Femur (tissue), 1 donor: ENCODE results near the gene P4HA2.

Experiments
- DNase-seq: peaks from one replicate; pipeline ENCODE4 v3.0.0-alpha.2; 2017

P4HA2 gene

GRCh38 chr5:132221781-132222648, 5.6 kb downstream of the P4HA2 start:
- peak; percentile 94 for DNase-seq

- no peak for DNase-seq
Observed at GRCh38 chr5:132220491-132220890, 7.2 kb downstream of the P4HA2 start.

- DNase-seq = no peak
Observed at GRCh38 chr5:132219981-132220380, 7.7 kb downstream of the P4HA2 start.

- no peak for DNase-seq
Observed at GRCh38 chr5:132219289-132219970, 8.2 kb downstream of the P4HA2 start.

- DNase-seq = no peak
Observed at GRCh38 chr5:132218321-132218720, 9.3 kb downstream of the P4HA2 start.

GRCh38 chr5:132215329-132215728, 12.3 kb downstream of the P4HA2 start:
- DNase-seq = peak; percentile 94

GRCh38 chr5:132214491-132214890, 13.2 kb downstream of the P4HA2 start:
- DNase-seq = no peak

- no peak for DNase-seq
Observed at GRCh38 chr5:132213666-132214065, 14.0 kb downstream of the P4HA2 start.

GRCh38 chr5:132211787-132212186, 15.9 kb downstream of the P4HA2 start:
- DNase-seq = peak; percentile 59

GRCh38 chr5:132210944-132211343, 16.7 kb downstream of the P4HA2 start:
- no peak for DNase-seq

- peak; percentile 16 for DNase-seq
Observed at GRCh38 chr5:132209901-132210545, 17.6 kb downstream of the P4HA2 start.

- DNase-seq = peak; percentile 37
Observed at GRCh38 chr5:132209131-132209530, 18.5 kb downstream of the P4HA2 start.

- DNase-seq = peak; percentile 17
Observed at GRCh38 chr5:132207778-132208177, 19.9 kb downstream of the P4HA2 start.

GRCh38 chr5:132206782-132207181, 20.9 kb downstream of the P4HA2 start:
- no peak for DNase-seq

GRCh38 chr5:132205385-132206125, 22.1 kb downstream of the P4HA2 start:
- DNase-seq = peak; percentile 83

GRCh38 chr5:132204371-132205135, 23.1 kb downstream of the P4HA2 start:
- DNase-seq = peak; percentile 13

- DNase-seq = peak; percentile 6
Observed at GRCh38 chr5:132203916-132204315, 23.7 kb downstream of the P4HA2 start.

- DNase-seq = peak; percentile 7
Observed at GRCh38 chr5:132203464-132203818, 24.2 kb downstream of the P4HA2 start.

GRCh38 chr5:132202711-132203463, 24.8 kb downstream of the P4HA2 start:
- peak; percentile 12 for DNase-seq

- peak; percentile 4 for DNase-seq
Observed at GRCh38 chr5:132199116-132199680, 28.5 kb downstream of the P4HA2 start.

GRCh38 chr5:132198571-132198970, 29.1 kb downstream of the P4HA2 start:
- peak; percentile 1 for DNase-seq
